Left cardiac atrium (tissue), 4 donors: ENCODE measurements around the gene INTS15. TPM values are rescaled to one million over a fixed set of nuclear protein-coding genes. Genes with fewer than 3 reads are reported as not detected.
A peak's percentile ranks its signal among the peaks of the same experiment; 100 is the strongest.

Experiments used
- ATAC-seq, 2 donors: fragments of 200-7000 bp; cut with Tn5 transposase; one replicate each; pipeline ENCODE4 v1.9.1; 2020; ENCODE audit warnings: mild to moderate bottlenecking in 2 of 2, moderate library complexity in 2 of 2
- DNase-seq: peaks from one replicate; pipeline ENCODE4 v3.0.0-alpha.2; 2020
- intact Hi-C, 2 donors: fragments of 100-400 bp; cut with DNase I; formaldehyde crosslinking; loops; one replicate each; pipeline versions ENCODE4 v1.14.1 to v1.15.1; 2022 to 2023
- long read RNA-seq: library from polyadenylated mRNA; unstranded; transcript quantifications from one replicate; pipeline ENCODE4 v2.0.0, GENCODE V29; 2021
- total RNA-seq, 2 donors: library from RNA; stranded (reverse); fragmentation: NEBNext Ultra II Directional; extraction: Animal tissue kit (Norgen Biotek cat#: 25700); gene quantifications; one replicate each; pipeline ENCODE4 v1.2.1, GENCODE V29; 2021
- donor health status: DM: no; HTN: yes; CAD: no.
- donor health status: DM: no; HTN: yes; CAD: no; lungs with severe emphysema.
- donor health status: DM: yes; HTN: yes; CAD: no.
- donor health status: Dilated cardiomyopathy.

INTS15 gene
- 10 to 100 TPM; 15.1 to 17.8 TPM for total RNA-seq
- long read RNA-seq, partial matches to known transcripts = 2 of 2 reads
- long read RNA-seq, other reads (novel, unspliced or antisense) = 0 of 2 reads

DNA sequence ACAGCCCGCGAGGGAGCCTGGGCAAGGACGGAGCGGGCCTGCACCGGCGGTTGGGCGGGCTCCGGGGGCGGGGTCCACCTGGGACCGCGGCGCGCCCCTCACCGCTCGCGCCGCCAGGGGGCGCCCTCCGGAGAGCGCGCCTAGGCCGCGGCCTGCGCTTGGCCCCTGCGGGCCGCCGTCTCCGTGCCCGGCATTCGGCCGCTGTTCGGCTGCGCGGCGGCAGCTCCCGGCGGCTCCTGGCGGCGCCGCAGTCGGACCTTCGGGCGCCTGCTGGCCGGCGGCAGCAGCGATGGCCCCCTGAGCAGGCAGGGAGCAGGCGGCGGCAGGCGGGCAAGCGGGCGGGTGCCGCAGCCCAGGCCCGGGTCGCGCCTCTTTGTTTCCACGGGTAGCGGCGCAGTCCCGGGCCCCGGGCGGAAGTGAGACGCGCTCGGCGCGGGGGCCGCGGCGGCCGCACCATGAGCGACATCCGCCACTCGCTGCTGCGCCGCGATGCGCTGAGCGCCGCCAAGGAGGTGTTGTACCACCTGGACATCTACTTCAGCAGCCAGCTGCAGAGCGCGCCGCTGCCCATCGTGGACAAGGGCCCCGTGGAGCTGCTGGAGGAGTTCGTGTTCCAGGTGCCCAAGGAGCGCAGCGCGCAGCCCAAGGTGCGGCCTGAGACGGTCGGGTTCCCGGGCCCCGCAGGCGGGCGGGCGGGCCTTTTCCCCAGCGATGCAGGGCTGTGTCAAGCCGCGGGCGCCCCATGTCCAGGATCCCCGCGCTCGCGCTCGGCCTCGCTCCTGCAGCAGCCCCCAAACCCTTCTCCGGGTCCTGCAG lies at the start of gene INTS15:
Gene INTS15, plus strand, starts transcription at position 193 of the 816 bp plus-strand sequence. Its CDS starts 263 bp downstream, at position 456.
- intact Hi-C loops = no loop called here
- DNase-seq (peak; percentile 79), ATAC-seq (peak; percentile 94 to 97)

GRCh38 chr7:6542368-6542767 lies 47.5 kb upstream of the INTS15 start:
- DNase-seq = no peak
- intact Hi-C loops = no loop called here
- ATAC-seq = no peak

DNA sequence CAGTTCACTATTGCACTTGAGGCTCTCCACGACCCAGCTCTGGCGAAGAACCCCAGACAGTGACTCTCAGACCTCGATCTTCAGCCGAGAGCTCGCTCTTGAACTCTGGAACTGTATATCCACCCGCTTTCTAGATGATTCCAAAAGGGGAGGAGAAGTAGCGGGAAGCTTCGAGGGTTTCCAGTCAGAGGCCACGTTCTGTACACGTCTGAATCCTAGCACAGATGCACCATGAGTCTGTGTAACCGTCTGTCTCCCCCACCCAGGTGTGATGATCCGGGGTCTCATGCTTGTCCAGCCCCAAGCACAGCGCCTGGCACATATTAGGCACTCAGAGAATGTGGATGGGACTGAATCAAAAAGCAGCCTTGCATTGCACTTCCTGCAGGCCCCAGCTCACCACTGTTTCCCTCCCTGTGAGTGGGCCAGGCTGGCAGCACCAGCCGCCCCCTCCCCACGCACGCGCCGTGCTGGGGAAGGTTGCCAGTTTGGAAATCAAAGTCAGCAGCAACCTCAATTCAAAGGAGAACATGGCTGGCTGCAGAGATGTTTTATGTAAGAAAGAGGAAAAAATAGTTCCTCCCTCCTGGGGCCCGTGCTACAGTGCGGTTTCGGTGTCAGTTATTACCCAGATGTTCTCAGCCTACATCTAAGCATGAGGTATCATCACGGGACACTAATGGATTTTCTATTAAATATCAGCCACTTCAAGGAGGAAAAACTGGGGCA lies 44.3 kb upstream of the INTS15 start:
- DNase-seq = no peak
- ATAC-seq = no peak
- intact Hi-C loops = no loop called here

DNA sequence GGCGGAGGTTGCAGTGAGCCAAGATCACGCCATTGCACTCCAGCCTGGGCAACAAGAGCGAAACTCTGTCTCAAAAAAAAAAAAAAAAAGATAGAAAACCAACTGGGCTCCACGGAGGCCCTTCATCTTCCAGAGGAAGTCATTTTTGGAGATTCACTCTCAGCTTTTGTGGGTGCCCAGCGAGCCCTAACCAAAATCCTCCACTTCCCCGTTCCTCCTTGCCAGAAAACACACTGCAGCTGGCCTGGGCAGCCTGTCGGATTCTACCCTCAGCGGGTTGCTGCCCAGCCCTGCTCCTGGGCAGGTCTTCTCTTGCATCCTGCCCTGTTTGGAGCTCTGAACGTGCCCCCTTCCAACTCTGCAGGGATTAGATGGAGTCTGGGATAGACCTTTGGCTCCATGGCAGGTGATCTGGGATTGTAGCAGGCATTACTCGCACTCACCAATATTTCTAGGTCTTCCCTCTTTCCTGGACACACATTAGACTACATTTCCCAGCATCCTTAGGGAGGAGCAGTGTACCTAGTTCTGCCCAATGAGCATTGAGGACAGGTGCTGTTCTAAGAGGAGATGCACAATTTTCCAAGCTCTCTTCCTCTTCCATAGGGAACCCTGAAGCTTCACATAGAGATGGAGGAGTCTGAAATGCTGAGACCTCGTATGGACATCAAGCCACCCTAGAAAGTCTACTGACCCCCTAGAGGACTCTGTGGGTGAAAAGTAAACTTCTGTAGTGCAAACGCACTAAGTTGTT lies 43.1 kb upstream of the INTS15 start:
- intact Hi-C loops = no loop called here
- no peak for ATAC-seq
- DNase-seq = no peak

DNA sequence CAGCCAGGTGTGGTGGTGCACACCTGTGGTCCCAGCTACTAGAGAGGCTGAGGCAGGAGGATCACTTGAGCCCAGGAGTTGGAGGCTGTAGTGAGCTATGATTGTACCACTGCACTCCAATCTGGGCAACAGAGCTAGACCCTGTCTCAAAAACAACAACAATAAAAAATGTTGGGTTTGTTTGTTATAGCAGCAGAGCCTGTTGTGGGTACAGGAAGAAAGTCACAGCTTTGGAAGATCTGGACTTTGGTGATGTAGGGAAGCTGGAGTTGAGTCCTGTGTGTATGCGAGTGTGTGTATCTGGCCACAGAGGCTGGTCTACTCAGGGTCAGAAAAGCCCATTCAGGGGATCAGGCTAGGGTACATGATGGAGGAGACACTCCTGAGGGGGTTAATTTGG lies 42.4 kb upstream of the INTS15 start:
- intact Hi-C loops = no loop called here
- no peak for ATAC-seq

GRCh38 chr7:6551016-6551511 lies 38.8 kb upstream of the INTS15 start, which contains the start of gene GRID2IP:
Gene GRID2IP, minus strand, starts transcription at chr7:6551461. Its CDS starts 25 bp downstream, at chr7:6551436.
- ATAC-seq (no peak), DNase-seq (no peak)
- intact Hi-C loops = no loop called here

More for the DNA sequence above, 42.4 kb upstream of the INTS15 start:
- no peak for DNase-seq

DNA sequence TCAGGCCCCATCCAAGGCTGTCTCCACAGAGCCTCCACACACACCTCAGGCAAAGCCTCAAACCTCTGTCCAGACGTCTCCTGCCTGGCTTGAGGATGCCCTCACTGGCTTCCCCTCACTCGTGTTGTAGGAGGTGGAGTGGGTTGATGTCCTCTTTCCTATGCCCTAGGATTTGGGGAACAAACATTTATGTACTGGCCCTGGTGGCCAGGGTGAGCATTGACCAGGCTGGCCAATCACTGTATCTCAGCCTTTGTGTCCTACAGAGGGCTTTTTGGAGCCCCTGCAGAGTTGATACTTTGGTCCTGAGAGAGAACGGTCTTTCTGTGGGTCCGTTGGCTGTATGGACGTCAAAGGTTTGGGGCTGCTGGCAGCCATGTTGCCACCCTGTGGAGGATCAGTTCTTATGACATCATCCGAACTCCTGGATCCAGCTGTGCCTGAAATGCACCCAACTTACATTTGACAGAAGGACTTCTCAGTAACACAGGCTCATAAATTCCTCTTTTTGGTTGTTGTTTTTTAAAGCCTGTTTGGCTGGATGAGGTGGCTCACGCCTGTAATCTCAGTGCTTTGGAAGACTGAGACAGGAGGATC lies 36.3 kb upstream of the INTS15 start:
- no peak for ATAC-seq
- intact Hi-C loops = no loop called here
- DNase-seq = no peak

DNA sequence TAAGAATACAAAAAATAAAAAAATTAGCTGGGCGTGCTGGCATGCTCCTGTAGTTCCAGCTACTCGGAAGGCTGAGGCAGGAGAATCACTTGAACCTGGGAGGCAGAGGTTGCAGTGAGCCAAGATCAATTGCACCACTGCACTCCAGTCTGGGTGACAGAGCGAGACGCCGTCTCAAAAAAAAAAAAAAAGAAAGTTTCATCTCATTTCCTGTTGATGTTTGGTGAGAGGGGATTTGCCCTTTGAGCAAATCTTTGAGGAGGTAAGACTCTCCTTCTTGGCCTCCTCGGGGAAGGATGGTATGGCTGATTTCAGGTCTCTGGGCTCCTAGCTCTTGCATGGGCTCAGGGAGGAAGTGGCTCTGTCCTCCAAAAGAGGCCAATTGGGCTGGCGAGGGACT lies 35.0 kb upstream of the INTS15 start:
- ATAC-seq (no peak), DNase-seq (no peak)
- intact Hi-C loops = no loop called here

GRCh38 chr7:6556196-6556595 lies 33.6 kb upstream of the INTS15 start:
- no peak for DNase-seq
- intact Hi-C loops = no loop called here
- no peak for ATAC-seq

DNA sequence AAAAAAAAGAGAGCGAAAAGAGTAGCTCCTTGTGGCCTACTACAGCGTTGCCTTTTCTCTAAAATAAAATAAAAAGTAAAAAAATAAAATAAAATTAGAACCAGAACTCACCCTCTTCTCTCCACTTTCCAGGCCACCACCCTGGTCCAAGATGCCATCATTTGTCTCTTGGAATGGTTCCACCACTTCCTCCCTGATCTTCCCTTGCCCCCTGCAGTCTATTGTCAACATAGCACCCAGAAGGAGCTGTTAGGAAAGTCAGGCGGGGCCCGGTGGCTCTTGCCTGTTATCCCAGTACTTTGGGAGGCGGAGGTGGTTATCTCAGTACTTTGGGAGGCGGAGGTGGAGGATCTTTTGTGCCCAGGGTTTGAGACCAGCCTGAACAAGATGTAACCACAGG lies 31.0 kb upstream of the INTS15 start:
- DNase-seq = no peak
- intact Hi-C loops = no loop called here
- ATAC-seq = peak; percentile 19 to 73

GRCh38 chr7:6559896-6560295 lies 29.9 kb upstream of the INTS15 start:
- no peak for ATAC-seq
- intact Hi-C loops = no loop called here
- no peak for DNase-seq

DNA sequence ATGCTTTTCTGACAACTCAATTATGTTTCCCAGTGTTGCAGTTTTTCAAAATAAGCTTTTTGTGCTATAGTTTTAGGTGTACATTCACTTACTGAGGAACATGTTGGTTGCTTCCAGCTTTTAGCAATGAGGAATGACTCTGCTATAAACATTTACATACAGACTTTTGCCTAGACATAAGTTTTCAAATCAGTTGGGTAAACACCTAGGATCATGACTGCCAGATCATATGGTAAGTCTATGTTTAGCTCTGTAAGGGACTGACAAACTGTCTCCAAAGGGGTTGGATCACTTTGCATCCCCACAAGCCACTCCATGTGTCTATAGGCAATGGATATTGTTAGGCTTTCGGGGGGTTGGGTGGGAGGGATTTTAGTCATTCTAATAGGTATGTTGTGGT lies 27.7 kb upstream of the INTS15 start:
- DNase-seq = no peak
- no peak for ATAC-seq
- intact Hi-C loops = no loop called here

DNA sequence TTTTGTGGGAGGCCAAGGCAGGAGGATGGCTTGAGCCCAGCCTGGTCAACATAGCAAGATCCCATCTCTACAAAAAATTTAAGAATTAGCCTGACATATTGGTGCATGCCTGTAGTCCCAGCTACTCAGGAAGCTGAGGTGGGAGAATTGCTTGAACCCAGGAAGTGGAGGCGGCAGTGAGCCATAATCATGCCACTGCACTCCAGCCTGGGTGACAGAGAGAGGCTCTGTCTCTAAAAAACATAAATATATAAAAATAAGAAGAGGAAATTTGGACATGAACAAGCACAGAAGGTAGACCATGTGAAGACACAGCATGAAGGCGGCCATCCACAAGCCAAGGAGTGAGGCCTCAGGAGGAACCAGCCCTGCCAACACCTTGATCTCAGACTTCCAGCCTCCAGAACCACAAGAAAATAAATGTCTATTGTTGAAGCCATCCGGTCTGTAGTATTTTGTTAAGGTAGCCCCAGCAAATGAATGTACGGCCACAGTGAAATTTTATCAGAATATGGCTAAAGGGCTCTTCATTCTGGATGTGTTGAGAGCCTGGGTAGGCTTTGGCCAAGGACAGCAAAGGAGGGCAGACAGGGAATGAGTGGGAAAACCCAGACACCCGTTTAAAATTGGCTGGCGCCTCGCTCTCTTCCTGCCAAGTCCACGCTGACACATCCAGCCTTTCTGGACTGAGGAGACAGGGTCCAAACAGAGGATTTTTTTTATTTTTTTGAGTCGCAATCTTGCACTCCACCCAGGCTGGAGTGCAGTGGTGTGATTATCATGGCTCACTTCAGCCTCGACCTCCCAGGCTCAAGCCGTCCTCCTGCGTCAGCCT lies 25.7 kb upstream of the INTS15 start:
- intact Hi-C loops = no loop called here
- DNase-seq (peak; percentile 47), ATAC-seq (peak; percentile 87 to 93)

- DNase-seq (no peak), ATAC-seq (no peak)
- intact Hi-C loops = no loop called here
These were observed 24.2 kb upstream of the INTS15 start for GRCh38 chr7:6565655-6566054.

DNA sequence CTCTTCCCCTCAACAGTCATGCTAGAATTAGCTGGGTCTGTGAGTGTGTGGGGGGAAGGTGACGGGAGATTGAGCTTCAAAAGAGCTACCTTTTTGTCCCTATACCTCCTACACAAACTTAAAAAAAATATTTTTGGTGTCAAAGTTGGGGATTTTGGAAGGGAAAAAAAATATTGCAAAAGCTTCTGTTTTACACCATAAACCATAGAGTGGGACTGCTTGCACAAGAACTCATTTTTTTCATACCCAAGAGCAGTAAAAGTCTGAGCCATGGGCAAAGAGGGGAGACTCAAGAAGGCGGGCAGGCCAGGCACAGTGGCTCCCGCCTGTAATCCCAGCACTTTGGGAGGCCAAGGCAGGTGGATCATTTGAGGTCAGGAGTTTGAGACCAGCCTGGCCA lies 21.9 kb upstream of the INTS15 start:
- ATAC-seq (no peak), DNase-seq (no peak)
- intact Hi-C loops = no loop called here

- no peak for DNase-seq
- no peak for ATAC-seq
- intact Hi-C loops = no loop called here
These were observed 18.6 kb upstream of the INTS15 start for GRCh38 chr7:6571160-6571779.

DNA sequence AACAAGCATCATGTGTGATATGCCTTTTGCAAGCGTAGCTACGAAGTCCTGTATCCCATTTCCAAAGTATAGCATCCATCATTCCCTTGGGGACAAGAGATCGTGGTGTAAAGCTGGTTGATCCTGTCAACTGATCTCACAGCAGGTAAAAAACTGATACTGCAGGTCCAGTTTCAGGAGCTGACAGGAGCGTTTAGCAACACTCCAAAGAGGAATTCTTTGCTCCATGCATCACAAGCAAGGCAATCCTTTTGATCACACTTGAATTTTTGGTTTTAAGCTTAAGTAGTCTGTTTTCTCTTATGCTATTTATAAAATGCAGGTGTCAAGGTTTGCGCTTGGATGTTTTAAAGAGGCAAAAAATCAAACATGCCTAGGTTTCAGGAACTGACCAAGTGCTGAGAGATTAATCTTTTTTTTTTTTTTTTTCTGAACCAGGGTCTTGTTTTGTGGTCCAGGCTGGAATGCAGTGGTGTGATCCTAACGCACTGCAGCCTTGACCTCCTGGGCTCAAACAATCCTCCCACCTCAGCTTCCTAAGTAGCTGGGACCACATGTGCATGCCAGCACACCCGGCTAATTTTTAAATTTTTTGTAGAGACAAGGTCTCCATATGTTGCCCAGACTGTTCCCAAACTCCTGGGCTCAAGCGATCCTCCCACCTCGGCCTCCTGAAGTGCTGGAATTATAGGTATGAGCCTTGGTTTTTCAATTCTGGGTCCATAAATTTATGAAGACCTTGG lies 14.4 kb upstream of the INTS15 start:
- intact Hi-C loops = no loop called here
- ATAC-seq = no peak
- no peak for DNase-seq
